Stomach smooth muscle (tissue), 2 donors: ENCODE measurements around the gene ADAM23.

Source experiments
- H3K27ac ChIP-seq: one replicate; pipeline ENCODE4 v1.7.0; 2013; ENCODE audit warnings: mild to moderate bottlenecking, low read length, inconsistent platforms
- H3K27me3 ChIP-seq, 2 donors: one replicate each; pipeline ENCODE4 v1.7.0; 2013; ENCODE audit warnings: low read length in 2 of 2; ENCODE audit not compliant: insufficient read depth in 2 of 2, control insufficient read depth in 1 of 2
- H3K36me3 ChIP-seq, 2 donors: one replicate each; pipeline ENCODE4 v1.7.0; 2013; ENCODE audit warnings: low read length in 2 of 2; ENCODE audit not compliant: control insufficient read depth in 2 of 2, insufficient read depth in 2 of 2
- H3K4me1 ChIP-seq: one replicate; pipeline ENCODE4 v1.7.0; 2013; ENCODE audit warnings: low read length; ENCODE audit not compliant: control insufficient read depth, insufficient read depth
- H3K4me3 ChIP-seq, 2 donors: one replicate each; pipeline ENCODE4 v1.7.0; 2013; ENCODE audit warnings: low read length in 2 of 2
- H3K9ac ChIP-seq, 2 donors: one replicate each; pipeline ENCODE4 v1.7.0; 2013; ENCODE audit warnings: low read length in 2 of 2, mild to moderate bottlenecking in 1 of 2
- H3K9me3 ChIP-seq, 2 donors: one replicate each; pipeline ENCODE4 v1.7.0; 2013; ENCODE audit warnings: low read length in 2 of 2; ENCODE audit not compliant: control insufficient read depth in 2 of 2
- donor health status: healthy.
- donor health status: Pancreatic carcinoma.

The ADAM23 gene

GRCh38 chr2:206443735-206444527, 599 bp downstream of the ADAM23 start:
- no peak overlapping the region for H3K9ac ChIP-seq
- H3K36me3 ChIP-seq = no peaks in the 10 kb centered on the region
- H3K27me3 ChIP-seq = peaks cover 24 to 31% of the 10 kb centered on the region in 2 donors
- H3K9me3 ChIP-seq = peaks cover 0 to 4% of the 10 kb centered on the region in 2 donors
- peak overlapping the region; percentile 45 to 67 for H3K4me3 ChIP-seq
- H3K27ac ChIP-seq = no peak overlapping the region
- peaks cover 6% of the 10 kb centered on the region for H3K4me1 ChIP-seq

GRCh38 chr2:206445948-206446347, 2.6 kb downstream of the ADAM23 start:
- Histone ChIP-seq H3K9ac (no peak overlapping the region), H3K36me3 (no peaks in the 10 kb centered on the region), H3K27me3 (peaks cover 17 to 23% of the 10 kb centered on the region in 2 donors), H3K4me3 (no peak overlapping the region), H3K4me1 (peaks cover 6% of the 10 kb centered on the region), H3K9me3 (peaks cover 0 to 2% of the 10 kb centered on the region in 2 donors), H3K27ac (no peak overlapping the region)

GRCh38 chr2:206452242-206452641, 8.9 kb downstream of the ADAM23 start:
- Histone ChIP-seq H3K9ac (no peak overlapping the region), H3K27ac (no peak overlapping the region), H3K9me3 (no peaks in the 10 kb centered on the region), H3K4me1 (no peaks in the 10 kb centered on the region), H3K27me3 (peaks cover 0 to 4% of the 10 kb centered on the region in 2 donors), H3K36me3 (no peaks in the 10 kb centered on the region), H3K4me3 (no peak overlapping the region)

DNA sequence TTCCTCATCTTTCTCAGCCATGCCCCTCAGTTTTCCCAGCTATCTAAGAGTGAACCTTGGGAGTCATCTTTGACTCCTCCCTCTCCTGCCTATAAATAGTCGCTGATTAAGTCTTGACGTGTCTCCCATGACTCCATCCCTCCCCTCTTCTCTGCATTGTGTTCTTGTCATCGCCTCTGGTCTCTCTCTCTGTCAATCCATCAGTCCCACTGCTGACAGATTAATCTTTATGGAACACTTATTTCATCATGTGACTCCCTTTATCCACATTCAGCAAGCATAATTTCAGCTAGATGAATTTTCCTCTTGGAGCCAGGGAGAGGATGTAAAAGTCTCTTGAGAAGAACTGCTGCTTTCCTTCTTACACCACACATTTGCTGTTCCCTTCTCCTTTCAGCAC, 9.4 kb downstream of the ADAM23 start:
- Histone ChIP-seq H3K4me1 (no peaks in the 10 kb centered on the region), H3K9me3 (no peaks in the 10 kb centered on the region), H3K9ac (no peak overlapping the region), H3K4me3 (no peak overlapping the region), H3K36me3 (no peaks in the 10 kb centered on the region), H3K27me3 (peaks cover 0 to 4% of the 10 kb centered on the region in 2 donors), H3K27ac (no peak overlapping the region)

DNA sequence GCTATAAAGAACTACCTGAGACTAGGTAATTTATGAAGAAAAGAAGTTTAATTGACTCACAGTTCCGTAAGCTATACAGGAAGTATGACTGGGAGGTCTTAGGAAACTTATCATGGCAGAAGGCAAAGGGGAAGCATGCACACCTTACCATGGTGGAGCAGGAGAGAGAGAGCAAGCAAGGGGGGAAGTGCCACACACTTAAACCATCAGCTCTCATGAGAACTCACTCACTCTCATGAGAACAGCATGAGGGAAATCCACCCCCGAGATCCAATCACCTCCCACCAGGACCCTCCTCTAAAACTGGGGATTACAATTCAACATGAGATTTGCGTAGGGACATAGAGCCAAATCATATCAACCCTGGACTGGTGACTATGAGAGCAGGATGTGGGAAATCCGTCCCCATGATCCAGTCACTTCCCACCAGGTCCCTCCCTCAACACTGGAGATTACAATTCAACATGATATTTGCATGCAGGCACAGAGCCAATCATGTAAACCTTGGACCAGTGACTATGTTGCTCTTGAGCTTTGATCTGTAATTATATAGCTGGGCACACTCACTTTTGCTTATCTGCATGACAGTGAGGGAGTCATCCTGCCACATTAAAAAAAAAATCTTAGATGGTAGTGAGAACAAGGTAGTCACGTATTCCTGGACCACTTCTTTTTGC, 12.9 kb downstream of the ADAM23 start:
- Histone ChIP-seq H3K27ac (no peak overlapping the region), H3K4me1 (no peaks in the 10 kb centered on the region), H3K36me3 (no peaks in the 10 kb centered on the region), H3K4me3 (no peak overlapping the region), H3K9ac (no peak overlapping the region), H3K9me3 (no peaks in the 10 kb centered on the region), H3K27me3 (peaks cover 0 to 4% of the 10 kb centered on the region in 2 donors)

DNA sequence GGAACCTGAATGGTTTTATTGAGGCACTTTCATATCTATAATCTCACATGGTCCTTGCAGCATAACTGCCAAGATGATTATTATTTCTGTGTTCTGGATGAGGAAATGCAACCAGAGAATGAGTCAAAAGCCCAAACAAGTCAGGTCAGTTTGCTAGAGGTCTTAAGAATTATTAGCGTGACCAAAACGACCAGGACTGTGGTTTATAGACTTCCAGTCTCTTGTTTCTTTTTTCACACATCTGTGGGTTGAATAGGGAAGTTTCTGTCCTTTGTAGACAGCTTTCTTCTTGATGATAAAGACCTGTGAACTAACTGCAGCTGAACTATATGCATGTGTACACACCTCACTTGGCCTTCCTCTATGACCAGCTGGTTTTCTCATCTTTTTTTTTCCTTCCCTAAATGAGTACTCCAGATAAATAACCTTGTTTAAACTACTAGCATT, 13.9 kb downstream of the ADAM23 start:
- no peaks in the 10 kb centered on the region for H3K4me1 ChIP-seq
- no peak overlapping the region for H3K4me3 ChIP-seq
- peaks cover 0 to 2% of the 10 kb centered on the region in 2 donors for H3K27me3 ChIP-seq
- H3K27ac ChIP-seq = no peak overlapping the region
- H3K9me3 ChIP-seq = no peaks in the 10 kb centered on the region
- H3K36me3 ChIP-seq = no peaks in the 10 kb centered on the region
- H3K9ac ChIP-seq = no peak overlapping the region

GRCh38 chr2:206462240-206462854, 19.0 kb downstream of the ADAM23 start:
- Histone ChIP-seq H3K27ac (no peak overlapping the region), H3K9me3 (peaks cover 2 to 4% of the 10 kb centered on the region in 2 donors), H3K4me1 (no peaks in the 10 kb centered on the region), H3K36me3 (no peaks in the 10 kb centered on the region), H3K27me3 (no peaks in the 10 kb centered on the region), H3K9ac (no peak overlapping the region), H3K4me3 (no peak overlapping the region)

DNA sequence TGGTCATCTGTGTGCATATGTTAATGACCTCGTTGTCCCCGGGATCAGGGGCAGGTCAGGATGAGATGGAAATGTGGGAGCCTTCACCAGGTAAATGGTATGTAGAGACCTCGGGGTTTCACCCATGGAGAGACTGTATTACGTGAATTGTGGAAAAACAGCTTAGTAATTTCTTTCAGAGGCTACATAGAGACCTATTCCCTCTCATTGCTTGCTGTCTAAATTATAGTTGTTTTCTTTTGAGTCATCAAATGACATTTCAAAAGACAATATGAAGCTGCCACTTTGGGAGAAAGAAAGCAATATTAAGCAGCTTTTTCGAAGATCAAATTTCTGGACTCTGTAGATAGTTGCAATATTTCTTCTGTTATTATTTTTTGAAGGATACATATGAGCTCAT, 20.4 kb downstream of the ADAM23 start:
- Histone ChIP-seq H3K4me1 (no peaks in the 10 kb centered on the region), H3K27ac (no peak overlapping the region), H3K27me3 (no peaks in the 10 kb centered on the region)

GRCh38 chr2:206464597-206464996, 21.3 kb downstream of the ADAM23 start:
- Histone ChIP-seq H3K36me3 (no peaks in the 10 kb centered on the region), H3K4me1 (no peaks in the 10 kb centered on the region), H3K9me3 (peaks cover 2 to 4% of the 10 kb centered on the region in 2 donors), H3K4me3 (no peak overlapping the region), H3K27me3 (no peaks in the 10 kb centered on the region), H3K9ac (no peak overlapping the region), H3K27ac (no peak overlapping the region)

More for the DNA sequence above, 20.4 kb downstream of the ADAM23 start:
- Histone ChIP-seq H3K9ac (no peak overlapping the region), H3K9me3 (peaks cover 2 to 4% of the 10 kb centered on the region in 2 donors), H3K4me3 (no peak overlapping the region), H3K36me3 (no peaks in the 10 kb centered on the region)

- H3K36me3 ChIP-seq = no peaks in the 10 kb centered on the region
- no peaks in the 10 kb centered on the region for H3K9me3 ChIP-seq
- no peak overlapping the region for H3K4me3 ChIP-seq
- no peak overlapping the region for H3K9ac ChIP-seq
- H3K27me3 ChIP-seq = no peaks in the 10 kb centered on the region
- H3K27ac ChIP-seq = no peak overlapping the region
- no peaks in the 10 kb centered on the region for H3K4me1 ChIP-seq
These were observed 28.3 kb downstream of the ADAM23 start for GRCh38 chr2:206471524-206472062.
